HUDEP-2 (cell line): ENCODE measurements around the gene APOA5.
A peak's percentile ranks its signal among the peaks of the same experiment; 100 is the strongest.
"Not testable (repeated sequence)": the region's sequence is repeated elsewhere in the genome, so short reads cannot be mapped to it uniquely, and the experiment has no call there.

Source experiments
- DNase-seq, 76 experiments: peaks; one replicate each; lab custom pipeline; 2025; ENCODE audit not compliant: unreplicated experiment in 76 of 76; lab: John Stamatoyannopoulos, UW

Gene APOA5

GRCh38 chr11:116791813-116792143, at the start of gene APOA5:
APOA5 (minus strand) TSS chr11:116791879; CDS start chr11:116791860, 19 bp downstream.
- no peak for DNase-seq

GRCh38 chr11:116840746-116841296, 49.1 kb upstream of the APOA5 start:
- DNase-seq = no peak

GRCh38 chr11:116840224-116840745, 48.6 kb upstream of the APOA5 start:
- DNase-seq = no peak

- no peak for DNase-seq
These were observed 46.8 kb upstream of the APOA5 start for GRCh38 chr11:116838321-116839084.

GRCh38 chr11:116837231-116838091, 45.8 kb upstream of the APOA5 start, which contains the start of gene APOA1:
APOA1 (minus strand) TSS chr11:116837622; CDS start chr11:116837387, 235 bp downstream.
- no peak for DNase-seq

GRCh38 chr11:116836632-116836991, 44.9 kb upstream of the APOA5 start:
- DNase-seq = no peak

- DNase-seq = peak in 75 of 76 experiments; percentile 8 to 91 (median 78)
These were observed 44.3 kb upstream of the APOA5 start for GRCh38 chr11:116835791-116836631.

GRCh38 chr11:116835042-116835772, 43.5 kb upstream of the APOA5 start:
- no peak for DNase-seq

GRCh38 chr11:116834535-116835041, 42.9 kb upstream of the APOA5 start:
- not testable (repeated sequence) for DNase-seq

- DNase-seq = no peak
These were observed 42.3 kb upstream of the APOA5 start for GRCh38 chr11:116833816-116834534.

GRCh38 chr11:116833491-116833815, 41.8 kb upstream of the APOA5 start:
- DNase-seq = no peak

GRCh38 chr11:116832350-116833290, 40.9 kb upstream of the APOA5 start:
- DNase-seq = no peak

GRCh38 chr11:116831790-116832349, 40.2 kb upstream of the APOA5 start:
- no peak for DNase-seq

GRCh38 chr11:116830184-116830912, 38.7 kb upstream of the APOA5 start:
- DNase-seq = no peak

GRCh38 chr11:116829525-116830183, 38.0 kb upstream of the APOA5 start, which contains the start of gene APOC3:
APOC3 (plus strand) TSS chr11:116829907; CDS start chr11:116830583, 676 bp downstream.
- no peak for DNase-seq
